ENCODE data around the gene PHC2.

PHC2 gene

DNA sequence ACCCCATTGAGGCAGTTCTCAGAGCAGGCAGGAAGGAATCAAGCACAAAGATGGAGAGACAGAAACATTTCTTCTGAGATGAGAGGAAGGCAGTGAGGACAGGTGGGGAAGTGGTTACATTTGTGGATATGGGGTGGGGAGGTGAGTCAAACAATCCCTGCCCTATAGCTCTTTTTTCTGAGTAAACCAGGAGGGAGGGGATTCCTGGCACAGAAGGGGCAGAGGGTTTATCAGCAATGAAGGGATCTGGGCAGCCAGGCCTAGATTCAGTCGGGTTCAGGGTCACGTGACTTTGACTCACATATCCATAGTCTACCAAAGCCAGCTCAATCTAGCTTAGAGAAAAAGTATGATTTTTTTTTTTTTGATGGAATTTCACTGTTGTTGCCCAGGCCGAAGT lies 15.7 kb upstream of the PHC2 start:
- DNase-seq (ENCODE audit: low read depth): no peak

DNA sequence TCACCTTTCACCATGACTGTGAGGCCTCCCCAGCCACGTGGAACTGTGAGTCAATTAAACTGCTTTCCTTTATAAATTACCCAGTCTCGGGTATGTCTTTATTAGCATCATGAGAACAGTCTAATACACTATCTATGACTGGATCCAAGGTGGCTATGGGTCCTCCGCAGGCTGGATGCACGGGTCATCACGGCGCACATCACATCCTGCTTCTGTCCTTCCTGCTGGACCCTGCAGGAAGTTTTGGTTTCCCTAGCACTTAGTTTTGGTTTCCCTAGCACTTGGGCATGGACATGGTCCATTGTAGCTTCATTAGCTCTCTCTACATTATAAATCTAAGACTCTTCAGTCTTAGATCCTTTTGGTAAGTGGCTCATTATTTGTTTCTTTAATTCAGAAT lies 14.2 kb upstream of the PHC2 start:
- DNase-seq (ENCODE audit: low read depth): no peak

DNA sequence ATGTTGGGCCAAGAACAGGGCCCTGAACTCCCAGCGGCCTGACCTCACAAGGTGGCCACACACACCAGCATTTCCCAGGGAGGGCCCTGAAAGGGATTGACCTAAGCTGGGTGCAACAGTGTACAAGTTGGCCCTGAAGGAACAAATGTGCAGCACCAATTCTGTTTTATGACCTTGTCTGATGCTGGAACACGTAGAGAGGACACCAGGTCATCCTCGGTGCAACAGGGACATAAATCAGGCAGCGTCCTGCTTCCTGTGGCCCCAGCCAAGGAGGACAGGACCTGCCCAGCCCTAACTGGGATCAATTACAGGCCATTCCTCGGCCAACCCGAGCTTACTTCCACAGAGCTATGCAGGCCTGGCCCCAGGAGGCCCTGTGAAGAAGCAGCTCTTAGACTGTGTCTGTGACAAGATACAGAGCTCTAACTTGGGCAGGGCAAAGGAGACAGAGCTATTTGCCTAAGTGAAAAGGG lies 12.8 kb upstream of the PHC2 start:
- peak; percentile 47 for DNase-seq (ENCODE audit: low read depth)

DNA sequence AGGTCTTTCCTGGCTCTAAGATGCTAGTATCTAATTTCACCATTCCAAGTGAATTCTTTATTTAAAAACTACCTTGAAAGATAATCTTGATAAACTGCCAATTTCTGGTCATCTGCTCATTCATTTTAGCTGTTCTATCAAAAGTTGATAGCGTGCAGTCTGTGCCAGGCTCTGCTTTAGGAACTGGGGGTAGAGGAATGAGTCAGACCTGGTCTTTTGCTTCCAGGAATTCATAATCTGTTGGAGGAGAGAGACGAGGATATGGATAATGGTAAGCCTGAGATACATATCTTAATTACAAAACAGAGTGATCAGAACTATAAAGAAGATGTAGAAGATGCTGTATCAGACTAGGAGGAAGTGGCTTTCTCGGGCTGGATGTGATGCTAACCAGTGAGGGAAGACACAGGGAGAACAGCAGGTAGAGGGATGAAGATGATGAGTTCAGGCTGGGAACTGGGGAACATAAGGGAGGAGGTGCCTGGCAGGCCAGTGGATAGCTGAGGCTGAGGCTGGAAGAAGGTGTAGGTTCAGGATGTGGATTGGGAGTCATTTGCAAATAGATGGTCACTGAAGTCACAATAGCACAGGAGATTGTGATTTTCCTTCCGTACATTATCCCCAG lies 12.3 kb upstream of the PHC2 start:
- peak; percentile 57 for DNase-seq (ENCODE audit: low read depth)

DNA sequence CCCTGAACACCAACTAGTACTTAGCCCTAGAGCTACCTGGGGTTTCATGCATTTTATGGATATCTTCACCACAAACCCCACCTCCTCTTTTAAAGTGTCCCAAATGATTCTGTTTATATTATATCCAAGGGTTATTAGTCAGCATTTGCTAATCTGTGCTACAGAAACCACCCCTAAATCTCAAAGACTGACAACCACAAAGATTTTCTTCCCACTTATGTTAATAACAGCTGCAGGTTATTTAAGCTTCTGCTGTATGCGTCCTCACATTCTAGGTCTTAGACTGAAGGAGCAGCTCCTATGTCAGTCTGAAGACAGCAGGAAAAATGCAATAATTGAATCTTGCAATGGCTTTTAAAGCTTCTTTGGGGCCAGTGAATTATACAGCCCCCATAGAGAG lies 11.2 kb upstream of the PHC2 start:
- DNase-seq (ENCODE audit: low read depth): peak; percentile 12

DNA sequence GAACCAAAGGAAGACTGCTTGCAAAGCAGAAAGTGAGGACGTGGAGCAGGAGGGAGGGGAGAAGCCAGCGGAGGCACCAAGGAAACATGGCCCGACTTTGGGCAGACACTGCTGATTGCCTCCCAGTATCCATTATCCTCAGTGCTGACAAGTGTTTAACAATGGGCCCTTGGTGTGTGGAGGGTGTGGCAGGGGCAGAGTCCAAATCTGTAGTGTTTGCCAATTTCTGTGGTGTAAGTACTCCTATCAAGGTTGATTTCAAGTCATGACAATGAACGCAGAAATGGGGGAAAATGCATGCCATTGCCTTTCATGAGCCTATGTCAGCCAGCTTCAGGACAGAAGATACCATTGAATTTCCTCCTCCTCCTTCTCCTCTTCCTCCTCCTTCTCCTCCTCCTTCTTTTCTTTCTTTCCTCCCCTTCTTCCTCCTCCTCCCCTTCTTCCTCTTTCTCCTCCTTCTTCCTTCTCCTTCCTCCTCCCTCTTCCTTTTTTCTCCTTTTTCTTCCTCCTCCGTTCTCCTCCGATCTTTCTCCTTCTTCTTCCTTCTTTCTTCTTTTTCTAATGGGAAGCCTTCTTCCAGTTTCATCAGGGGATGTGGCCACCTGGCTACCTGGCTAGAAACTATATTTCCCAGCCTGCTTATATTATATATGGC lies 10.3 kb upstream of the PHC2 start:
- DNase-seq (ENCODE audit: low read depth): no peak

DNA sequence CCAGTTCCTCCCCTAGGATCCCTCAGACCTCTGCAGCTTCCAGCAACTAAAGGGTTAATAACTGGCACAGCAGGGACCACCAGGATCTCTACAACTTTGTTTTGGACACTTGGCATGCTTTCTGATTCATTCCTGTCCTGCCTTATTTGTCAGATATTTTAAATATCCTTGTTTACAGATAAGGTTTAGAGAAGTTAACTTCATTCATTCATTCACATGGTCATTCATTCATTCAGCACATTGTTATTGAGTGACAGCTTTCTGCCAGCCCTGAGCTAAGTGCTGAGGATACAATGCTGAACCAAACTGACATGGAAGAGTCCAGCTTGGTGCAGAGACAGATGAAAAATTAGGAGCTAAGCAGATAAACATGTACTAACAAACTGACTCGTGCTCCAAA lies 8.8 kb upstream of the PHC2 start:
- no peak for DNase-seq (ENCODE audit: low read depth)

DNA sequence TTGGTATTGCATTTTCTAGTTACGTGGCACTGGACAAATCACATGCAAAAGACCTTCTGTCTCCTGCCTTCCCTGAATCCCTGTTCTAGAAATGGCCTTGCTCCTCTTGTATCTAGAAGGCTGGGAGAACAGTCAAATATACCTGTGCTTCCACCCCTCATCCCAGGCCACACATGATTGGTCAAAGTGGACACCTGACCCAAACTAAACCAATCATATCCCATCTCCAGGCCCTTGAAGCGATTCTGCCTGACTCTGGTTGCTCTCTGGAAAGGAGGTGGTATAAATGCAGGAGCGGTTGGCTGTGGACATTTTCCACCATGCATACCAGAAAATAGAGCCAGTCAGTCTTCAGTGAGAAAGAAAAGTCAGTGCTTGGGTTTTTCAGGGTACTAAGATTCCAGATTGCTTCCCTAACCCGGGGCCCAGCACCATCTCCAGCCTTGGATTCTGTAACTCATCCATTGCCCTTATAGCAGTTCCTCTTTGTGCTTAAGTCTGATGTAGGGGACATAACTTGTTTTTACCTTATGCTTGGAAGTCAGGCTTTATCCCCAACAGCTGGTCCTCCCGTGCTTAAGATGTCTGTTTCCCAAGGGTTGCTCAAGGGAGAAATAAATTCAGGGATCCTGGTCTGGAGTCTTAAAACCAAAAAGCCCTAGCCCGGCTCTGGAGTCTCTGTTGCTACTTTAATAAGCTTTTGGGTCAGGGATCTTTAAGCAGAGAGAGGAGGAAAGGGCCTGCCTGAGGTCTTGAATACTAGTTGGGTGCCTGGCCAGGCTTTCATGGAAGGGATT lies 7.7 kb upstream of the PHC2 start:
- DNase-seq (ENCODE audit: low read depth): no peak

DNA sequence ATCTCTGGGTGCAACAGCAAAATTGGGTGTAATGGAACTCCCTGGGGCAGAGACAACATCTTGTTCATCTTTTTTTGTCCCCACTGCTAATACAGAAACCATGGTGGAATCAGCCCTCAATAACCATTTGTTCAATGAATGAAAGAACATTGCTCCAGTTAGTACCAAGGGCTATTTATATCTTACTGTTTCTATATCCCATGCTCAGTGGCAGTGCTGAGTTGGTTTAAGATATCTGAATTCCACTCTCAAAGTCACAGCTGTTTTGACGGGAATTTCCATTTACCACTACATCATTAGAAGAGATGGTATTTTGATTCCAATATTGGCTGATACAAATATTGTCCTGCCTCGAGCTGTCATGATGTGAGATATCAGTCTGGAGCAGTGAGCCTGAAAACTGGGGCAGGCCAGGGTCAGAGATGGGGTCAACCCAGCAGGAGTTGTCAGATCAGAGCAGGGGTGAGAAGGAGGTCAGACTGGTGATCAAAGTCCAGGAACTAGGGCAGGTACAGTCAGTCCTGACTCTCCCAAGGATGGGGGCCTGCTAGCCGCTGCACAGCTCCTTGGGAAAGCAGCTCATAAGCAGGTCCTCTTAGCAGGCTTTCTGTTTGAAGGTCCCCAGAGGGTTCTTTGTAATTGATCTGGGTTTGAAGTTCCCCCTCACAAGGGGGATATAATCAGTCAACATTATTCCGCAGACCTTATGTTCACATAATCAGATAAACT lies 5.8 kb upstream of the PHC2 start:
- no peak for DNase-seq (ENCODE audit: low read depth)

DNA sequence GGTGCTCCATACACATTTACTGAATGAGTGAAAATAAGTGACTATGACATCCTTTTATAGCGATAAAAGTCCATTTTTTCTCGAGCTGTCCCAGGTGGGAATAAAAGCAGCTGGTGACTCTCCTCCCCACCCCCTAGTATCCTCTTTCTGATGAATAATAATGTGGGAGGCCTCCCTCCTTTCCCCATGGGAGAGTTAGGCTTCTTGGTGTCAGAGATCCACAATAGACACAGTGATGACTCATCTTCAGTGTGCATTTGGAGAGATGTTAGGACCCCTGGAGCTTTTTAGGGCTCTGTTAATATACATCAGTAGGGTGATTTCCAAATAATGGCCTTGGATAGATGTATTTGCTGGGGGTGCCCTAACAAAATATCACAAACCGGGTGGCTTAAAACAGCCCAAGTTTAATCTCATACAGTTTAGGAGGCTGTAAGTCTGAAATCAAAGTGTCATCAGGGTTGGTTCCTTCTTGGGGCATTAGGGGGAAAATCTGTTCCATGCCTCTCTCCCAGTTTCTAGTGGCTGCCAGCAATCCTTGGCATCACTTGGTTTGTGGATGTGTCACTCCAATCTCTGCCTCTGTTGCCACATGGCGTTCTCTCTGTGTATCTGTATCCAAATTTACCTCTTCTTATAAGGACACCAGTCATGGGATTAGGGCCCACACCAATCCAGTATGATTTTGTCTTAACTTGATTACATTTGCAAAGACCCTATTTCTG lies 4.4 kb upstream of the PHC2 start:
- peak; percentile 81 for DNase-seq (ENCODE audit: low read depth)

DNA sequence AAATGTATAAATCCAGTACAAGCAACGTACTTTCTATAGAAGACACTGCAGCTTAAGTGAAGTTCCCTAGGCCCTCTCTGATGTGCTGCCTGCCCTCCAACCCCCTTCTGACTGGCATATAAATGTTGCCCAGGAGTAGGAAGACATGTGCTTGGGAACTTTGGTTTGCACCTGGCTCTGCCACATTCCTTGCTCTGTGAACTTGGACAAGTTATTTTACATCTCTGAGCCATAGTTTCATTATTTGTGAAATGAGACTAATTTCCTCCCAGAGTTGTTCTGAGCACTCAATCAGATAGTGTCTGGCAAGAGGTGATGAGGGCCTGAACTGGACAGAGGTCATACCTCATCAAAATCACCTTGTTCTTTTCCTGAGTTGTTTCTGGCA lies 3.5 kb upstream of the PHC2 start:
- no peak for DNase-seq (ENCODE audit: low read depth)

DNA sequence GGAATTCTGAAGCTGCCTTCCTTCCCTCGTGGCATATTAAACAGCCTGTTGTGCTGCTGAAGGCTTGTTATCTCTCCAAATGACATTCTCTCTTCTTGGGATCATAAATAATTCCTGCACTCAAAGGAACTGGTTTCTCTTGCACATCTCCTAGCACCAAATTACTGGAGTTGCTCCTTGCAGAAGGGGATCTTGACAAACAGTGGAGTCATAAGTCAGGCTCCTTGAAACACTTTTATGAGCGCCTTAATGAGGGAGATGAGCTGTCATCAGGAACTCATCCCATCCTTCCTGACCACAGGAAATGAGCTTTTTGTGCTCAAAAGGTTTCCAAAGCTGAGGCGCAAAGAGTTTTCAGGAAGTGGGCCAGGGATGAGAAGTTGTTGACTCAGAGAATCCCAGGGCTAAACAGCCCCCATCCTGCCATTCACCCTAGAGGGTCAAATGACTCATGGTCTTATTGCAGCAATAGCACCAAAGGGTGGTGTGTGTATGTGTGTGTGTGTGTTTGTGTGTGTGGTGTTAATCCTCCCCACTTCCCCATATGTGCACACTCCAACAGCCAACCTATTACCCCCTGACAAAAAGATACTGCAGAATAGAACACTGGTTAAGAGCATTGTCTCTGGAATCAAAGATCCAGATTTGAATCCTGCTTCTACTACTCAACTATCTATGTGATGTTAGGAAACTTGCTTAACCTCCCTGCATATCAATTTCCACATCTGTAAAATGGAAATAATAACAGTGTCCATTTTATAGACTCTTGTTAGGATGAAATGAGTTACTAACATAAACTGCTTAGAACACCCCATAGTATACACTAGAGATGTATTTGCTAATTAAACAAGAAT lies 2.8 kb upstream of the PHC2 start:
- DNase-seq (ENCODE audit: low read depth): peak; percentile 100

DNA sequence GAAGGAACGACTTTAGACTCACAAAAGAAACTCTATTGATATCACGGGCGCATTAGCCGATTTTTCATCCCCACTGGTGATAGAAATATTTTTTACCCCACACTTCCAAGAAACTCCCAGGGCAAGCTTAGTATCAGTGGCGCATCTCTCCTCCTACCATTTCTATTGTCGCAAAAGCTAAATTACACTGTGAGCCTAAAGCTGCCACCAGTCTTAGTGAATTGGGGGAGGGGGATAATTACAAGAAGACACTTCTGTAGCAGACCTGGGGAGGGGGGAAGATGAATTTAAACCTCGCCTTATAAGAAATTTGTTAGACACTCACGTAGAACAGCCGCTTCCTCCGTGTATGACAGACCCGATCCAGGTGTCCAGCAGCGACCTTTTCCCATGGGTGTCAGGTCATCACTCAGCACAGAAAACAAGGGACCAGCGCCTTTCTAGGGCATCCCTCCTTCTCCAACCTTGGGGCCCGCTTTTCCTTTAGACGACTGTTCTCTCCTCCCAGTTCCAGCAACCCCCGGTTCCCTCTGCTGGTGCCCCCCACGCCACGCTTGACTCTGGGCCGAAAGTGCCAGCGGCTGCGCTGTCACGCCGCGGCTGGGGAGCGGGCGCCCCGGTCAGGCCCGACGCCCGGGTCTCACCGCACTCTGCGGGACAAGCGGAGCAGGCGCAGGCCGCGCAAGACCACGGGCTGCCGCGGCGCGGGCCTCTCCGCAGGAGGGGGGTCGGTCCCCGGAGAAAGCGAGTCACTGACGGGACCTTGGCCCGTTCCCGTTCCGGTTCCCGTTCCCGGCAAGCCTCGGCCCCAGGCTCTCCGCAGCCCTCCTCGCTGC lies 821 bp downstream of the PHC2 start:
- peak; percentile 40 for DNase-seq (ENCODE audit: low read depth)

DNA sequence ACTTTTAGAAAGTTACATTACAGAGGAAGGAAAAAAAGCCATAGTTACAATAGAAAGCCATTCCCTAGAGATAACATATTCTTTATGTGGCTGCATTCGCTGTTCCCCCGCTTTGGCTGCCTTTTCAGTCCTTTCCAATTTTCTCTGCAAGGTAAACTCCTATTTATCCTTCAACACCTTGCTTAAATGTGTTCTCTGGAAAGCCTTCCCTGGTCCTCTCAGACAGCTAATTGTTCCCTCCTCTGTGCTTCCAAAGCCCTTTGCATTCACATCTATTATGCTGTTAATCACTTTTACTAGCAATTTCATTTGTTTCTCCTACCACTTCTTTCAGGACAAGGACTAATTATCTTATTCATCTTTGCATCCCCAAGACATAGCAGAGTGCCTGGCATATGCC lies 1.6 kb downstream of the PHC2 start:
- no peak for DNase-seq (ENCODE audit: low read depth)

DNA sequence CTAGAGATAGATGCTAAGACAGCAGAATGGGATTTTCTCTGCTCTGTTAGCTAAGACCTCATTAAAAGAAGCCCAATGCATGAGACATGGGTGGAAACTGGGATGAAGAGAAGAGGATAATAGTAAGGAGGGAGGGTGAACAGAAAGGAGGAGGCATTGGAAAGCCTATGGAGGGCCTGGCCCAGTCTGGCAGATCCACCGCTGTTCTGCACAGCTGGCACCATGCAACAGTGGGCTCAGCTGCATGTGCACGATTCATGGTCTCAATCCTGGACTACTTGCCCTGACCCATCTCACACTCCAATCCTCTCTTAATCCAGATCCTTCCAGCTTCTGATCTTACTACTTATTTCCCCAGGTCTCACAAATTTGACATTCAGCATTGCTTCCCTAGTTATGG lies 2.2 kb downstream of the PHC2 start:
- no peak for DNase-seq (ENCODE audit: low read depth)

DNA sequence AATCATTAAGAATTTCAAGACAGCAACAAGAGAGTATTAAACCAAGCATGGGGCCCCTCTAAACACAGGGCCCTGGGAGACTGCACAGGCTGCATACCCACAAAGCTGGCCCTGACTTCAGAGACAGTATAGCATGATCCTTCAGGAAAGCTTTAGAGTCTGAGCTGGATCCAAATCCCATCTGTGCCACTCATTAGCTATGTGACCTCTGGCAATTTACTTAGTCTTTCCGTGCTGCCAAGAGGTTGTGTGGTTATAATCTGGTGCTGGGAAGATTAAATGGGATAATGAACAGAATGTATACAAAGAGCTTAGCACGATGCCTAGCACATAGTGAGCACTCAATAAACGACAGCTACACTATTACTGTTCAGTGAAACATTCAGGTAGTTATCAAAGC lies 4.0 kb downstream of the PHC2 start:
- DNase-seq (ENCODE audit: low read depth): peak; percentile 32

DNA sequence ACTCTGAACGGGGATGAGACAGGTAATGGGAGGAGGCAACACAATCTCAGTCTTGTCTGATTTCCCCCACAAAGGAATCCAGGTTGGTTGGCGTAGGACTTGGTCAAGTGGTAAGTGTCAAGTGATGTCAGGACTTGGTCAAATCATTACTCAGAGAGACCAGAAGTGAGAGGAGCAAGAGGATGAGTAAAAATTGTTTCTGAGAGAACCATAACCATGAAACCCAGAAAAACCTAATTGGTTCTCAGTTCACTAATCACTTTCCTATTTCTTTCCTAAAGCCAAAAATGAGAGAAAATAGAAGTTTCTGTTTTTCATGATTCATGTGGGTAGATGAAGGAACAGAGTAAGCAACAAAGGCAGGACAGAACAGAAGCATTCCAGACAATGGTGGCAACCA lies 5.0 kb downstream of the PHC2 start:
- DNase-seq (ENCODE audit: low read depth): no peak

DNA sequence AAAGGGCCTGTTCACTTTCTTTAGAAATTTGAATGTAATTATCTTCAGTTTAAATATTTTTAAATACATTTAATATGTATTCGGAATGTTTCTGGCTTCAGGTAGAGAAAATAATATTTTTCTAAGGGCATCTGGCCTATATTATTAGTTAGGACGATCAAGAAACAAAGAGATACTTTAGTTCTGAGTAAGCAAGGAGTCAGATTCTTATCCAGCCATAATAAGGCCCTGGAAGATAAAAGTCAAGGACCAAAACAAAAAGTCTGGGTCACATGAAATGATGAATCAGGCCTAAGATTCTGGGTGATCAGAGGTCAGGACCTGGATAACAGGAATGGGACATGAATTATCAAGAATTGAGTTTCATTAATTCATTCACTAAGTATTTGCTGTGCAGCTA lies 6.3 kb downstream of the PHC2 start:
- peak; percentile 63 for DNase-seq (ENCODE audit: low read depth)

DNA sequence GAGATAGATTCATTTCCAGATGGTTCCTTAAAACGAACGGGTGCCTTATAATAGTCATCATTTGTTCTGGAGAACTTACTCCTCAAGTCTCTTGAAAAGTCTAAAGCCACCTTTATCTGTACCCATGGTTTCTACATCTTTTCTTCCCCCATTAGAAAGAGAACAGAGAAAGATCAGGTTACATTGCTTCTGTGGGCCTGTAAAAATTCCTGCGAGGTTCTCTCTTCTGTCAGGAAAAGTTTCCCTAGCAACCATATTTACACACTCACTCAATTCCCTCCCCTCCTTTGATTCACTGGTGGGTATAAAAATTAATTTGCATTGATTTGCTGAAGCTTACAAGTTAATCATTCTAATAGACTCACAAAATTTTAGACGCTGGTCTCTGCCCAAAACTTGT lies 6.7 kb downstream of the PHC2 start:
- DNase-seq (ENCODE audit: low read depth): peak; percentile 76
